Fibroblast of skin of right quadriceps (primary cell): Measurements from ENCODE around the gene ARHGEF33.

Experiments
- DNase-seq: peaks from one replicate; pipeline ENCODE4 v3.0.0-alpha.2; 2013

ARHGEF33 gene

GRCh38 chr2:38960609-38961320, 71.1 kb downstream of the ARHGEF33 start:
- no peak for DNase-seq

- DNase-seq = no peak
These were observed 76.3 kb downstream of the ARHGEF33 start for GRCh38 chr2:38966006-38966405.

- no peak for DNase-seq
These were observed 77.0 kb downstream of the ARHGEF33 start for GRCh38 chr2:38966678-38967077.

GRCh38 chr2:38968021-38968420, 78.3 kb downstream of the ARHGEF33 start:
- no peak for DNase-seq

GRCh38 chr2:38971377-38971776, 81.7 kb downstream of the ARHGEF33 start:
- no peak for DNase-seq

- DNase-seq = no peak
These were observed 83.6 kb downstream of the ARHGEF33 start for GRCh38 chr2:38973266-38973665.

GRCh38 chr2:38975042-38975441, 85.4 kb downstream of the ARHGEF33 start:
- DNase-seq = no peak

- DNase-seq = no peak
These were observed 87.4 kb downstream of the ARHGEF33 start for GRCh38 chr2:38977047-38977446.

- no peak for DNase-seq
These were observed 88.7 kb downstream of the ARHGEF33 start for GRCh38 chr2:38978296-38978903.

- DNase-seq = no peak
These were observed 89.2 kb downstream of the ARHGEF33 start for GRCh38 chr2:38978908-38979307.

- DNase-seq = no peak
These were observed 91.5 kb downstream of the ARHGEF33 start for GRCh38 chr2:38981003-38981669.

- DNase-seq = no peak
These were observed 92.1 kb downstream of the ARHGEF33 start for GRCh38 chr2:38981670-38982357.

GRCh38 chr2:38982498-38982897, 92.8 kb downstream of the ARHGEF33 start:
- DNase-seq = no peak

- no peak for DNase-seq
These were observed 99.0 kb downstream of the ARHGEF33 start for GRCh38 chr2:38988716-38989115.

- DNase-seq = no peak
These were observed 102.2 kb downstream of the ARHGEF33 start for GRCh38 chr2:38991899-38992298.

GRCh38 chr2:38997781-38998180, 108.1 kb downstream of the ARHGEF33 start:
- peak; percentile 96 for DNase-seq

GRCh38 chr2:39000552-39000951, 110.9 kb downstream of the ARHGEF33 start:
- DNase-seq = no peak

- no peak for DNase-seq
These were observed 118.3 kb downstream of the ARHGEF33 start for GRCh38 chr2:39007875-39008504.

GRCh38 chr2:39008665-39009064, 119.0 kb downstream of the ARHGEF33 start:
- DNase-seq = peak; percentile 35

GRCh38 chr2:39013871-39014270, 124.2 kb downstream of the ARHGEF33 start:
- no peak for DNase-seq

GRCh38 chr2:39015424-39015823, 125.7 kb downstream of the ARHGEF33 start:
- no peak for DNase-seq

GRCh38 chr2:39017334-39017733, 127.7 kb downstream of the ARHGEF33 start:
- DNase-seq = no peak

- no peak for DNase-seq
These were observed 129.0 kb downstream of the ARHGEF33 start for GRCh38 chr2:39018638-39019037.
